ENCODE data around the gene YWHAG. TPM values are rescaled to one million over a fixed set of nuclear protein-coding genes. Genes with fewer than 3 reads are reported as not detected.
"Not testable (repeated sequence)": the region's sequence is repeated elsewhere in the genome, so short reads cannot be mapped to it uniquely, and the experiment has no call there.

YWHAG gene
- total RNA-seq, 1 experiment from 2014 or later: 53.9 TPM

DNA sequence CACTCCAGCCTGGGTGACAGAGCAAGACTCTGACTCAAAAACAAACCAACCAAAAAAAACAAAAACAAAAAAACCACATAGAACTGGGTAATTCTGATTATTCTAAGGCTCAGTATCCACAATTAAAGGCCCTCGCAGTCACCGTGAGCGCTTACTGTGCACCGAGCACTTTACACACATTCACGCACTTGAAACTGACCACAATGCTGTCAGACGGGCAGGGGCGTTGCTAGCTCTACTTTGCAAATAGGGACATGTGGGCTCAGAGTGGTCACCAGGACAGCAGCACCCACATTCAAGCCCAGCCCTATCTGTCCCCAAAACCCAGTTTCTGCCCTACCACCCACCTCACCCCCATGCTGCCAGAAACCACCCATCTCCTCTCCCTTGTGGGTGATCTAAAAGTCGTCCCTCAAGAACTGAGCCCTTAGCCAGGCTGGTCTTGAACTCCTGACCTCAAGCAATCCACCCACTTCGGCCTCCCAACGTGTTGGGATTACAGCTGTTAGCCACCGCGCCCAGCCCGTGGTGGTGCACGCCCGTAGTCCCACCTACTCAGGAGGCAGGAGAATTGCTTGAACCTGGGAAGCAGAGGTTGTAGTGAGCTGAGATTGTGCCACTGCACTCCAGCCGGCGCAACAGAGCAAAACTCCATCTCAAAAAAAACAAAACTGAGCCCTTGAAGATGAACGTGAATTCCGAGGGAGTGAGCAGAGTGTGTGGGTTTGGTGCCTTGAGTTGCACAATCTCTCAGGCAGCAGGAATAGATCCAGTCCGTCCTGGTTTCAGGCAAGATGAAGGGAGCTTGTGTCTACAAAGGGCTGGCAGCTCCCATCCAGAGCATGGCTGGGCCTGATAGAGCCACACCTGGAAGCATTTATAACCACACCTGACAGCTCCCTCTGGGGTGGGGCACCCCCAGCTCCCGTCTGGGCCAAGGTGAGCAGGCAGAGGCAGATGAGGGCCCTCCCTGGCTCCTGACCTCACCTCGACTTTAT is 61.7 kb downstream of the YWHAG start:
- DNase-seq (ENCODE audit: low read depth): peak; percentile 42

DNA sequence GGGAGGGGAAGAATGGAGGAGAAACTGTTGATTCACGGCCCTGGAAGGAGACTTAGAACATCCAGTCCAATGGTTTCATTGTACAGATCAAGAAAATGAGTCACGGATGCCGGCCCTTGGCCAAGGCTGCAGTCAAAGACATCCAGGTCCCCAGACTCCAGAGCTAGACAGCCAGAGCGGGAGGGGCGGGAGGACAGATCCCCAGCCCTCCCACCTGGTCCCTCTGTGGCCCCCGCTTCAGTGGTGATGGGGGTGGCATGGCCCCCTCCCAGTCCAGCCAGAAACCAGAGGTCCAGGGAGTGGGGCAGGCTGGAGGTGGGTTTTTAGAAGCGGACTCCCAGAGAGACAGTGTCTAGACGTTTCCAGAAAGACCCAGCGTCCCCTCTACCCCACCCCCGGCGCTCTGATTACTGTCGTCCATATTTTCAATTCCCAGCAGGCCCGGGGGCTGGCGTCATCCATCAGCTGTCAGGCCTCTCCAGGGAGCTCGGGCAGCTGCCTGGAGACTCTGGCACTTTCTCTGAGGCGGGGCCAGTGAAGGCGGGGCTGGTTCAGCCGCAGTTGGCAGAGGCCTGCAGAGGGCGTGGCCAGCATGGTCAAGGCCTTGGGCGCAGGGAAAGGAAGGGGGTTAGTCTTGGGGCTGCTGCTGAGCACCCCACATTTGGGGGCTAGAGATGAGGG is 64.3 kb downstream of the YWHAG start:
- peak; percentile 95 for DNase-seq (ENCODE audit: low read depth)

DNA sequence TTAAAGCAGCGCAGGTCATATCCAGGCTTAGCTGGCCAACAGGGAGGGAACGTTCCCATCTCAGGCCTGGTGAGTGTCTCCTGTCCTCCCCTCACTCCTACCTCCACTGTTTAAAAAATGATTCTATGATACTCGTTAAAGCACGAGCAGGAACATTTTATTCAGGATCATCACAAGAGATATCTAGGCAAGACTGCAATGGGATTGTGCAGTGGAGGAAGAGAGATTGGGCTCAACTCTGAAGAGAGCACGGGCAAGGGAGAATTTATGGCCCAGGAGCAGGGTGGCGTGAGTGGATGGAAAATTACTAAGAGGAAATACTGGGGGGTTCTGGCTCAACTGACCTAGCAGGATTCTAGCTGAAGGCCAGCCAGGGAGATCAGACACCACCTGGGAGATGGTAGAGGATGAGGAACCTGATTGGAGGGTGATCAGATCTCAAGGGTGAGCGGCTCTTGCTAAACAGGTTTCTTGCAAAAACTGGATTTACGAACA is 65.3 kb downstream of the YWHAG start:
- DNase-seq (ENCODE audit: low read depth): no peak

DNA sequence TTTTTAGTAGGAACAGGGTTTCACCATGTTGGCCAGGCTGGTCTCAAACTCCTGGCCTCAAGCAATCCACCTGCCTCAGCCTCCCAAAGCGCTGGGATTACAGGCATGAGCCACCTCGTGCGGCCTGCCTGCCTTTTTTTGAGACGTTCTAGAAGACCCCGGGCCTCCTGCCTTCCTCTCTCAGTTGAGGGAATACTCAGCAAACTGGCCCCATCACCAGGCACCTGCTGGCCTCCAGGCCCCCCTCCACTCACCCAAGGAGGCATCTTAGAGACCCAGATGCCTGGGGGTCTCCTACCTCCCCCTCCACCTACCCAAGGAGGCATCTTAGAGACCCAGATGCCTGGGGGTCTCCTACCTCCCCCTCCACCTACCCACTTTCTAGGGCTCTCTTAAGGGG is 65.9 kb downstream of the YWHAG start:
- not testable (repeated sequence) for DNase-seq (ENCODE audit: low read depth)

DNA sequence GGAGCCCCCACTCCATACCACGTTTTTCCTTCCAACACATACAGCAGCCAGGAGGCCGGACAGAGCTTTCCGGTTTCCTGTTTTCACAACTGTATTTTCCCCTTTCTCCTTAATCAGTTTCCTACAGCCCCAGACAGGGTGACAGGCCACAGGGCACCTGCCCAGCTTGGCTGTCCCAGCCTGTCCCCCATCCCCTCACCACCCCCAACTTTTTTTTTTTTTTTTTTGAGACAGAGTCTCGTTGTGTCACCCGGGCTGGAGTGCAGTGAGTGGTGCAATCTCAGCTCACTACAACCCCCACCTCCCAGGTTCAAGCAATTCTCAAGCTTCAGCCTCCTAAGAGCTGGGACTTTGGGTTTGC is 66.6 kb downstream of the YWHAG start:
- DNase-seq (ENCODE audit: low read depth): no peak

DNA sequence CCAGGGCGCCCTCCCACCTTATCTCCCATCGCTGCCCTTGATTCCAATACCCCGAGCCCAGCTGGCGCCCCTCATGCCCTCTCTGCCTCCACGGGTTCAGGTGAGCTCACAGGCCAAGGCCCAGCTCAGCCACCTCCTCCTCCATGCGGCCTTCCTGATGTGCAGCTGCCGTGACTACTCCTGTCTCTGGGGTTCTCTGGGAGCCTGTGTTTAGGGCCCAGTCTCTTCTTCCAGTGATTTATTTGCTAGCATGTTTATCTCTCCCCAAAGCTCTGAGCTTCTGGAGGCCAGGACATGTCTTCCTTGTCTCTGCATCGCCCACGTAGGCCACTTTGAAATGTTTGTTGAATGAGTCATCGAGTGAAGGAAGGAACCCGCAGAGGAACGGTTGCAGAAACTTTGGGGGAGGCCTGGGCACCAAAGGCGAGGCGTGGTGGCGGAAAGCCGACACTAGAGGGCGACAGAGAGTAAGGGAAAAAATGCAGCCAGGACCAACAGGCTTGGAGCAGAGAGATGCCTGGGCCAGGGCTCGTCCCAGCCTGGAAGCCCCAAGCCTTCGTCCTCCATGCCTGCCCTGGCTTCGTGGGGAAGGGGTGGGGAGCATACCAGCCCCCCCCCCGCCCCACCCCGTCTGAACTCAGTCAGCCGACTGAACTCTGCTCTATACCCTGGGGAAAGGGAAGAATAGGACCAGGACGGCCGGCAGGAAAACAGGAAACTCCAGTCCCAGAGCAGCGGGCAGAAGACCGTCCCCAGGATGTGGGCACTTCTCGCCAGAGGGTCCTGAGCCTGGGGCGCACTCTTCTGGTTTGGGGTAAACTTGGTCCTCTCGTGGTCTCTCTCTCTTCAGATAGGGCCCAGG is 67.2 kb downstream of the YWHAG start:
- DNase-seq (ENCODE audit: low read depth): peak; percentile 97

DNA sequence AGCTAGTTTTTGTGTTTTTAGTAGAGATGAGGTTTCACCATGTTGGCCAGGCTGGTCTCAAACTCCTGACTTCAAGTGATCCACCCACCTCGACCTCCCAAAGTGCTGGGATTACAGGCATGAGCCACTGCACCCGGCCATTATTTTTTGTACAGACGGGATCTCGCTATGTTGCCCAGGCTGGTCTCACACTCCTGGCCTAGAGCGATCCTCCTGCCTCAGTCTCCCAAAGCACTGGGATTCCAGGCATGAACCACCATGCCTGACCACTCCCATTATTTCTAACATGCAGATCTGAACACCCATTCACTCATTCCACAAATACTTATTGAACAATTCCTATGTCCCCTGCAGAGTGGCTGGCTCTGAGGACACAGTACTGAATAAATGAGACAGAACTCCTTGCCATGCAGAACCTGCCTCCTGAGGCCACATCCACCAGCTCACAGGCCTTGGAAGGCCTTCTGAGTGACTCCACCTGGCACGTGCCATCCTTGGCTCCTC is 67.9 kb downstream of the YWHAG start:
- not testable (repeated sequence) for DNase-seq (ENCODE audit: low read depth)

DNA sequence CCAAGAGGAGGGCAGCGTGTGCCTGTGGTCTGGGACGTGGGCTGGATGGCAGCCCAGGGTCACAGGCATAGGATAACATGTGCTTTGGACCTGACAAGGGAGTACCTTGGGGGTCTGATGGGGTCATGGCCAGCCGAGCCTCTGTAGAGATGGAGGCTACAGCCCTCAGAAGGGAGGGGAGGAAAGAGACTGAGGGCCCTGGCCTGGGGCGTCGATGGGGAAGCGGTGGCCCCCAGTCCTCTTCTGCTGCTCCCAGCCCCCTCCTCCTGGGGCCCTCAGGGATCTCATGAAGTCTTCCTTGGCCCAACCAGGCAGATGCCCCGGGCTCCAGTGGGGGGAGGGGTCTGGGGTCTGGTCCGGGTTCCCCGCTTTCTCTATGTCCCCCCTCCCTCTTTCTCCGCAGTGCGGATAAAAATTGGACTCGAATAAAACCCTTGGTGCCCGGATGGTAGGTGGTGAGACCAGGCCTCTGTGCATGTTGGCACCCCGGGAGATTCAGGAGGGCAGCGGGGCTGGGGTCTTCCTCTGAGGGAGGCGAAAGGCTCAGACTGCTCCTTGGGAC is 71.9 kb downstream of the YWHAG start:
- no peak for DNase-seq (ENCODE audit: low read depth)

DNA sequence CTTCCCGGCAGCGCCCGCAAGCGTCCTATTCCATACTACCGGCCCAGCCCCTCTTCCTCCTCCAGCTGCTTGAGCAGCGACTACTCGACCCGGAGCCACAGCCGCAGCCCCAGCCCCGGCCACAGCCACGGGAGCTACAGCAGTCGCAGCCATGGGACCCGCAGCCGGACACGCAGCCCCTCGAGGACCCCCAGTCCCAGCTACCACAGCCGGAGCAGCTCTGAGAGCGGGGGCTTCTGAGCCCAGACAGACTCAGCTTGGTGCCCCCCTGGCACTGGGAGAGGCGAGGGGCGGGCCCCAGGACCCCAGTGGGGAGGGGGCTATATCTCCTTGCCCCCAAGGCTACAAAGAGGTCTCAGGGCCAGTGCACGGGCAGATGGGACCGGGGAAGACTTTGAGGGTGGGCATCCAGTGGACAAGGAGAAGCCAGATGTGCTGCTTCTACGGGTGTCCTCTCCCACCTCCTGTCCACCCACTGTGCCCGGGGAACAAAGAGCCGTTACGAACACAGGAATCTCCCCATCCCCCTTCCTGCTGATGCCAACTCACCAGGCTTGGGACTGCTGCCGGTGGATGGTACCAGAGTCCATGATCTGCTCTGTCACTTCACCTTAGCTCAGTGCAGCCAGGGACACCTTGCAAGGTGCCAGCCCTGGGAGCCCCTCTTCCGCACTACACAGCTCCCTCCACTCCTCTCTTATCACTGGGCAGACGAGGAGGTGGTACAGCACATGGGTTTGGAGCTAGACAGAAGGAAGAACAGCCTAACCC is 73.0 kb downstream of the YWHAG start:
- DNase-seq (ENCODE audit: low read depth): no peak

DNA sequence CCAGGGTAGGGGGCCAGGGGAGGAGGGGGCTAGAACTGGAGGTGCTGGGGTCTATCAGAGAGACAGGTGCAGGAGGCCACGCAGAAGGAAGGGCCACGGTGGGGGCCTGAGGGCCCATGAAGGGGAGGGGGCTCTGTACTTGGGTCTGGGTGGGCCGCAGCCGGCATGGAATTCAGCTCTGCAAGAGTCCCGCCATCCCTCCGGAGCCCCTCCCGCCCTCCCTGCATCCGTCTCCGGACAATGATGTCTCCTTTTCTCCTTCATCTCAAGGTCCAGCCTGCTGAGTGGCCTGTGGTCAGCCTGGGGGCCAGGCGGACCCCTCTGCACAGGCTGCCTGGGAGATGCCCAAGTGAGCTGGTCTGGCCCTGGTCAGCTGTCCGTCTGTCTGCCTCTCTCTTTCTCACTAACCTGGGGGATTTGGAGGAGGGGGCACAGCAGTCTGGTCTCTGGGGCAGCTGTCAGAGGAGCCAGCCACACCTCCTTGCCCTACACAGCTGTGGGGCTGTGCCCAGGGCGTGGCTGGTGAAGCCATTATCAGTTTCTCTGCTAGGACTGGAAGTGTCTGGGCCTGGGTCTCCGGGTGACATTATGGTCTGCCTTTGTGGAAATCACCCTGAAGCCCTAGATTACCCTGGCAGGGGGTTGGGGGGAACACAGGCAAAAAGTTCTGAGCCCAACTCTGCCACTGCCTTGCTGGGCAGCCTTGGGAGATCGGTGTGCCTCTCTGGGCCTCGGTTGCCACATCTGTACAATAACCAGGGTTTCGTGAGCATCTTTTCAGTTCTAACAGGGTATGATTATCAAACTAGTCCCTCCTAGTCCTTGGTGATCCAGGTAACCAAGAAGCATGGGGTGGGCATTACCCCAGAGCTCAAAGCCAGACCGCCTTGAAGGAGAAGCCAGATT is 75.3 kb downstream of the YWHAG start:
- no peak for DNase-seq (ENCODE audit: low read depth)

DNA sequence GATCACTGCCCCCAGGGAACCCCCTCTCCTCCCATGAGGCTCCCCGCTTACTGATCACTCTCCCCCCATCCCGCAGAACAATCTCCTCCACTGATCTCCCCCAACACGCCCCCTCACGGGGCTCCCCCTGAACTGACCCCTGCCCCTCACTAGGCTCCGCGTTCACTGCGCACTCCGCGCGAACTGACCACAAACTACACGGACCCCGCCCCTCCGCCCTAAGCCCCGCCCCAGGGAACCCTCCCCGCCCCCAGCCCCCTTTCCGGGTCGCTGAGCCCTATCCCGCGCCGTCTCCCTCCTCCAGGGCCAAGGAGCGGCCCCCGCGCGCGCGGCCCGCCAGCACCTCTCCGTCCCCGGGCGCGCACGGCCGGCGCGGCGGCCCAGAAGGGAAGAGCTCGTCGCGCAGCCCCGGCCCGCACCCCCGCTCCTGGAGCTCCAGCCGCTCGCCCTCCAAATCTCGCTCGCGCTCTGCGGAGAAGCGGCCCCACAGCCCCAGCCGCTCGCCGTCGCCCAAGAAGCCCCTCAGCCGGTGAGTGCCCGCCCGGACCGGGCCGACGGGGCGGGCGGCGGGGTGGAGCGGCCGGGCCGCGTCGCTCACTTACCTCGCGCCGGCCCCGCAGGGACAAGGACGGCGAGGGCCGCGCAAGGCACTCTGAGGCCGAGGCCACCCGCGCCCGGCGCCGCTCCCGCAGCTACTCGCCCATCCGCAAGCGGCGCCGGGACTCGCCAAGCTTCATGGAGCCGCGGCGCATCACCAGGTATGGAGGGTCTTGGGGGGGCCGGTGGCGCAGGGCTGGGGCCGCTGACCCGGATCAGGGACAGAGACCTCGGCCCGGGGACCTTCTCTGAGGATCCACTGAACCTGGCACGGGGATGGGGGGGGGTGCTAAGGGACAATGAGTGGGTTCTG is 76.2 kb downstream of the YWHAG start:
- DNase-seq (ENCODE audit: low read depth): no peak

DNA sequence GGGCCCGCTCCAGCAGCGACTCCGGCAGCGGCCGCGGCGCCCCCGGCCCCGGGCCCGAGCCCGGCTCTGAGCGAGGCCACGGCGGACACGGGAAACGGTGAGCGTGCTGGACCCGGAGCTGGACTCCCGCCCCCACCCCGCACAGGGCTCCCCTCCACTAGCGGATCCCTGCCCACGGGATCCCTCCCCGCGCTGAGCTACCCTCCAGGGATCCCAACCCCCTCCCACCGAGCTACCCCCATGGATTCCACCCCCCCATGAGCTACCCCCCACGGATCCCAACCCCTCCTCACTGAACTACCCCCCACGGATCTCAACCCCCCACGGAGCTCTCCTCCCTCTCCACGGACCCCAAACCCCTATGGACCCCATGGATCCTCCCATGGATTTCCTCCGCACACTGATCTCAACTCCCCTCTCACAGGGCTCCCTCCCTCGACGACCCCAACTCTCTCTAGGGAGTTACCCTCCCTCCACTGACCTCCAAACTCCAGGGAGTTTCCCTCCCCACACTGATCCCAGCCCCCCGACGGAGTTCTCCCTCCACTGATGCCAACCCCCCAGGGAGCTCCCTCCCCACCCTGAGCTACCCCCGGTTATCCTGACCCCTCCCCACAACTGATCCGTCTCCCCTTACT is 77.0 kb downstream of the YWHAG start:
- DNase-seq (ENCODE audit: low read depth): no peak

DNA sequence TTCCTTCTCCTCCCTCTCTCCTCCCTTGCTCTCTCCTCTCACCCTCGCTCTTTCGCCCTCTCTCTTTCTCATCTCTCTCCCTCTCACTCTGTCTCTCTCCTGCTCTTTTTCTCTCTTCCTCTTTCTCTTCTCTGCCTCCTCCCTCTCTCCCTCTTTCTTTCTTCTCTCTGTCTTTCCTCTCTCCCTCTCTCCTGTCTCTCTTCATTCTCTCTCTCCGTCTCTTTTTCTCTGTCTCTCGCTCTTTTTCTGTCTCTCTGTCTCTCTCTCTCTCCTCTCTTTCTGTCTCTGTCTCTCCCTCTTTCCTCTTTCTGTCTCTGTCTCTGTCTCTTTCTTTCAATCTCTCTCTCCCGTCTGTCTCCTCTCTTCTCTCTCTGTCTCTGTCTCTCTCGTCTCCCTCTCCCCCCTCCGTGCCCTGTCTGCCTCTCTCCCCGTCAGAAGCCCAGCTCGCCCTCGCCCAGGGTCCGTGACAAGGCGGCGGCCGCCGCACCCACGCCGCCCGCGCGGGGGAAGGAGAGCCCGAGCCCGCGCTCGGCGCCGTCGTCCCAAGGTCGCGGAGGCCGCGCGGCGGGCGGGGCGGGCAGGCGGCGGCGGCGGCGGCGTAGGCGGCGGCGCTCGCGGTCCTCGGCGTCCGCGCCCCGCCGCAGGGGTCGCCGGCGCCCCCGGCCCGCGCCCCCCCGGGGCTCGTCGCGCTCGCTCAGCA is 77.6 kb downstream of the YWHAG start:
- DNase-seq (ENCODE audit: low read depth): no peak

DNA sequence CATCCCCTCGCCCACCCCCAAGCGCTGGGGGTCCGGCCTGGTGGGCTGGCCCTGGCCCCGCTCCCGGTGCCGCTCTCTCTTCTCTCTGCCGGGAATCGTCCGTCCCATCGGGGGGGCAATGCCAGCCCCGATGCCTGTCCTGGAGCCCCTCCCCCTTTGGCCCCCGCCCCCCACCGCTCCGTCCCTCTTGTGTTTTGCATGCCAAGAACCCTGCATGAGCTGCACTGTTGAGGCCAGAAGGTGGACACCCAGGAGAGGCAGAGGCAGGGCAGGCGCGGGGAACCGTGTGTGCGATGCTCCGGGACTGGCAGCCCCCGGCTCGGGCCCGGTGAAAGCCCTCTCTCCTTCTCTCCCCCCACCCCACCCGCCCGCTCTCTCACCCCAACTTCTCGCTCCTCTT is 78.4 kb downstream of the YWHAG start:
- DNase-seq (ENCODE audit: low read depth): no peak

DNA sequence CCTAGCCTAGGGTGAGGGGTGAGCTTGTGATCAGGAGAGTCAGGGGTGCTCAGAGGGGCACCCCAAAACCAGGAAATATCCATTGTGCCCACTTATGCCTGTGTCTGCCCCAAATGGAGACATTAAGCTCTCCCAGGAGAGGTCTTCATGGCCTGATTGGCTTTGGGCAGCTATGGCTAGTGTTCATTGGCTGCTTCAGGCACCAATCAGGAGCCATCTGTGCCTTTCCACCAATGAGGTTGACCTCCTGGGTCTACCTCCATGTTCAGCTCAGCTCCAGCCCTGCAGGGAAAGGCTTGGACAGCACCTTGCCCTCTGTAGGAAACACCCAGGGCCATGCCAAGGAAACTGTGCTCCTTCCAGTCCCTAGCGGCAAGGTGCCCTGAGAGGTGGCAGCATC is 80.3 kb downstream of the YWHAG start:
- peak; percentile 38 for DNase-seq (ENCODE audit: low read depth)

All from Daoy (cell line).